H1 (cell line): ENCODE measurements around the gene OR9A2.

Source experiments
- BACH1 ChIP-seq: IDR thresholded peaks from 2 replicates; pipeline ENCODE4 v1.6.1; 2012; ENCODE audit warnings: low read length, improper control_type of control experiment
- EZH2 ChIP-seq: fragments of 200-600 bp; sonication (generic); IDR thresholded peaks from 2 replicates; pipeline ENCODE4 v1.7.1; 2012; ENCODE audit warnings: low read depth, mild to moderate bottlenecking, moderate library complexity, low read length, inconsistent platforms; ENCODE audit not compliant: severe bottlenecking
- GTF2F1 ChIP-seq: IDR thresholded peaks from 2 replicates; pipeline ENCODE4 v1.6.1; 2012; ENCODE audit warnings: low read depth, low read length, improper control_type of control experiment, borderline replicate concordance
- KDM1A ChIP-seq: fragments of 200-600, 300-600 bp; sonication (generic); IDR thresholded peaks from 2 replicates; pipeline ENCODE4 v1.7.1; 2016; ENCODE audit warnings: mild to moderate bottlenecking, low read length, borderline replicate concordance
- POLR2A ChIP-seq, 2 experiments: IDR thresholded peaks; 1 replicate in 1 of 2; 2 replicates in 1 of 2; pipeline ENCODE4 v1.6.1; 2011; ENCODE audit warnings: low read depth in 2 of 2, low read length in 2 of 2, mild to moderate bottlenecking in 2 of 2; ENCODE audit errors: control extremely low read depth in 1 of 2
- RXRA ChIP-seq: IDR thresholded peaks from 2 replicates; pipeline ENCODE4 v1.6.1; 2011; ENCODE audit warnings: low read depth, mild to moderate bottlenecking, low read length, moderate library complexity; ENCODE audit not compliant: insufficient read depth
- SP1 ChIP-seq: IDR thresholded peaks from 2 replicates; pipeline ENCODE4 v1.6.1; 2011; ENCODE audit warnings: low read depth, low read length
- TF ChIP-seq, protein P1 (sequence below), 3 experiments: IDR thresholded peaks; 1 replicate in 2 of 3; 2 replicates in 1 of 3; pipeline versions ENCODE4 v1.5.1 to v1.6.1; 2011; ENCODE audit warnings: low read length in 3 of 3, mild to moderate bottlenecking in 3 of 3, inconsistent platforms in 2 of 3, low read depth in 1 of 3, moderate library complexity in 1 of 3; ENCODE audit not compliant: insufficient read depth in 1 of 3; ENCODE audit errors: control extremely low read depth in 1 of 3
- TF ChIP-seq, protein P2 (sequence below): IDR thresholded peaks from 2 replicates; pipeline ENCODE4 v1.6.1; 2012; ENCODE audit warnings: inconsistent platforms

DNA sequence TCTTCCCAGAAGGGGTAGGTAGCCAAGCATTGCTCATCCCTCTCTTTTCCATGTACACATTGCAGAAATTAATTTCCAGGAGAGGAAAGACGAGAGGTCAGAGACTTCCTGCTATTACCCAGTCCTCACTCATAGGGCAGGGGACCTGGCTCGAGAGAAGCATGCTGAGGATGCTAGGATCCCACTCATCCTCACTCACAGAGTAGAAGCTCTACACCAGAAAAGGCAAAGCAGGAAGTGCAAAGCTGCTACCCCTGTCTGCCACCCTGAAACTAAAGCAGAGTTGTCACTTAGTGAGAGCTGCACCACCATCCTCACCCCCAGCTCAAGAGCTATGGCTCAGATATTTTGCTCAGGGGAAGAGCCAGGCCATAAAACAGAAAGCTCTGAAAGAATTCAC lies 9.9 kb downstream of the OR9A2 start:
- TF ChIP-seq, protein P1, sequence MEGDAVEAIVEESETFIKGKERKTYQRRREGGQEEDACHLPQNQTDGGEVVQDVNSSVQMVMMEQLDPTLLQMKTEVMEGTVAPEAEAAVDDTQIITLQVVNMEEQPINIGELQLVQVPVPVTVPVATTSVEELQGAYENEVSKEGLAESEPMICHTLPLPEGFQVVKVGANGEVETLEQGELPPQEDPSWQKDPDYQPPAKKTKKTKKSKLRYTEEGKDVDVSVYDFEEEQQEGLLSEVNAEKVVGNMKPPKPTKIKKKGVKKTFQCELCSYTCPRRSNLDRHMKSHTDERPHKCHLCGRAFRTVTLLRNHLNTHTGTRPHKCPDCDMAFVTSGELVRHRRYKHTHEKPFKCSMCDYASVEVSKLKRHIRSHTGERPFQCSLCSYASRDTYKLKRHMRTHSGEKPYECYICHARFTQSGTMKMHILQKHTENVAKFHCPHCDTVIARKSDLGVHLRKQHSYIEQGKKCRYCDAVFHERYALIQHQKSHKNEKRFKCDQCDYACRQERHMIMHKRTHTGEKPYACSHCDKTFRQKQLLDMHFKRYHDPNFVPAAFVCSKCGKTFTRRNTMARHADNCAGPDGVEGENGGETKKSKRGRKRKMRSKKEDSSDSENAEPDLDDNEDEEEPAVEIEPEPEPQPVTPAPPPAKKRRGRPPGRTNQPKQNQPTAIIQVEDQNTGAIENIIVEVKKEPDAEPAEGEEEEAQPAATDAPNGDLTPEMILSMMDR (IDR thresholded peaks at IDR 0.05; ENCODE audit: control extremely low read depth in 1 of 3, insufficient read depth in 1 of 3, low read depth in 1 of 3, low read length in 3 of 3), result no peak
- TF ChIP-seq KDM1A, result no peak
- no peak for TF ChIP-seq SP1
- no peak for TF ChIP-seq POLR2A (IDR thresholded peaks at IDR 0.05; ENCODE audit: control extremely low read depth in 1 of 2, low read depth in 2 of 2, low read length in 2 of 2)
- no peak for TF ChIP-seq GTF2F1
- TF ChIP-seq, protein P2, sequence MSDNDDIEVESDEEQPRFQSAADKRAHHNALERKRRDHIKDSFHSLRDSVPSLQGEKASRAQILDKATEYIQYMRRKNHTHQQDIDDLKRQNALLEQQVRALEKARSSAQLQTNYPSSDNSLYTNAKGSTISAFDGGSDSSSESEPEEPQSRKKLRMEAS, result no peak
- TF ChIP-seq RXRA, result no peak
- no peak for TF ChIP-seq EZH2
- TF ChIP-seq BACH1, result no peak
